ENCODE measurements around the gene LYST. TPM values are rescaled to one million over a fixed set of nuclear protein-coding genes. Genes with fewer than 3 reads are reported as not detected.

LYST gene
- total RNA-seq, 1 experiment from 2014 or later: 4.8 TPM

DNA sequence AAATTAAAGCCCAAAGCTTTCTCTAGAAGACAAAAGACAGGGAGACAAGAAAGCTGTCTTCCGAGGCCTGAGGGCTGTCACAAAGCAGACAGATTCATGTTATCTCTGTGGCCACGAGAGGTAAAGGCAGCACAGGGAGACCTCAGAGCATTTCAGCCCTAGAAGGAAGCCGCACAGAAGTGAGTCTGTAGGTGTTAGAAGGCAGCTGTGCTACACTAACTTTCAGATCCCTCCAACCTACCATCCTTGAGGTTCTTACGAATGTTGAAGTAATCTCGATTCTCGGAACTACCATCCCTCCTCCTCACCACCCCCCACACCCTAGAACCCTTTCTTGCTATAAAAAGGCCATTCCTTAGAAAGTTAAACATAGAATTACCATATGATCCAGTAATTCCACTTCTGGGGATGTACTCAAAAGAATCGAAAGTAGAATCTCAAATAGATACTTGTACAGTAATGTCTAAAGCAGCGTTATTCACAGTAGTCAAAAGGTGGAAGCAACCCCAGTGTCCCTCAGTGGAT, 21.5 kb upstream of the LYST start:
- no TSS peak for BruUV-seq (replicated peaks)
- H3F3A ChIP-seq (ENCODE audit: low read length, unreplicated experiment): no peaks in the 10 kb centered on the region
- H3K27me3 ChIP-seq (ENCODE audit: low read length): no peaks in the 10 kb centered on the region
- TF ChIP-seq EZH2 (IDR thresholded peaks at IDR 0.05; ENCODE audit: low read length, unreplicated experiment) (no peak), EZH2phosphoT487 (IDR thresholded peaks at IDR 0.05; ENCODE audit: borderline replicate concordance, low read length) (no peak)
- TF ChIP-seq, protein P1, sequence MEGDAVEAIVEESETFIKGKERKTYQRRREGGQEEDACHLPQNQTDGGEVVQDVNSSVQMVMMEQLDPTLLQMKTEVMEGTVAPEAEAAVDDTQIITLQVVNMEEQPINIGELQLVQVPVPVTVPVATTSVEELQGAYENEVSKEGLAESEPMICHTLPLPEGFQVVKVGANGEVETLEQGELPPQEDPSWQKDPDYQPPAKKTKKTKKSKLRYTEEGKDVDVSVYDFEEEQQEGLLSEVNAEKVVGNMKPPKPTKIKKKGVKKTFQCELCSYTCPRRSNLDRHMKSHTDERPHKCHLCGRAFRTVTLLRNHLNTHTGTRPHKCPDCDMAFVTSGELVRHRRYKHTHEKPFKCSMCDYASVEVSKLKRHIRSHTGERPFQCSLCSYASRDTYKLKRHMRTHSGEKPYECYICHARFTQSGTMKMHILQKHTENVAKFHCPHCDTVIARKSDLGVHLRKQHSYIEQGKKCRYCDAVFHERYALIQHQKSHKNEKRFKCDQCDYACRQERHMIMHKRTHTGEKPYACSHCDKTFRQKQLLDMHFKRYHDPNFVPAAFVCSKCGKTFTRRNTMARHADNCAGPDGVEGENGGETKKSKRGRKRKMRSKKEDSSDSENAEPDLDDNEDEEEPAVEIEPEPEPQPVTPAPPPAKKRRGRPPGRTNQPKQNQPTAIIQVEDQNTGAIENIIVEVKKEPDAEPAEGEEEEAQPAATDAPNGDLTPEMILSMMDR (conservative IDR thresholded peaks at IDR 0.05; ENCODE audit: low read depth, low read length): no peak
- H3K79me2 ChIP-seq (ENCODE audit: low read length): no peaks in the 10 kb centered on the region
- intact Hi-C loops (cut with micrococcal nuclease): no loop called here
- H3K27ac ChIP-seq (ENCODE audit: low read length): no peak overlapping the region
- no peaks in the 10 kb centered on the region for H3K9me3 ChIP-seq (ENCODE audit: low read length)
- ATAC-seq (no peak), DNase-seq (no peak)
- POLR2A ChIA-PET (ENCODE audit: unreplicated experiment): no interaction called here
- H3K9ac ChIP-seq (ENCODE audit: low read length): no peak overlapping the region
- CTCF ChIA-PET: no interaction called here
- peaks cover 9% of the 10 kb centered on the region for H3K4me1 ChIP-seq (ENCODE audit: insufficient read depth, low read length)
- H3K4me3 ChIP-seq (ENCODE audit: low read length): no peak overlapping the region
- no peak overlapping the region for H2AFZ ChIP-seq (ENCODE audit: low read length)
- no peaks in the 10 kb centered on the region for H4K20me1 ChIP-seq (ENCODE audit: low read length)
- no peaks in the 10 kb centered on the region for H3K36me3 ChIP-seq (ENCODE audit: low read depth, low read length)
- H3K4me2 ChIP-seq (ENCODE audit: low read length): no peak overlapping the region
- H3K9me2 ChIP-seq (replicated peaks; ENCODE audit: low read length): no peaks in the 10 kb centered on the region

DNA sequence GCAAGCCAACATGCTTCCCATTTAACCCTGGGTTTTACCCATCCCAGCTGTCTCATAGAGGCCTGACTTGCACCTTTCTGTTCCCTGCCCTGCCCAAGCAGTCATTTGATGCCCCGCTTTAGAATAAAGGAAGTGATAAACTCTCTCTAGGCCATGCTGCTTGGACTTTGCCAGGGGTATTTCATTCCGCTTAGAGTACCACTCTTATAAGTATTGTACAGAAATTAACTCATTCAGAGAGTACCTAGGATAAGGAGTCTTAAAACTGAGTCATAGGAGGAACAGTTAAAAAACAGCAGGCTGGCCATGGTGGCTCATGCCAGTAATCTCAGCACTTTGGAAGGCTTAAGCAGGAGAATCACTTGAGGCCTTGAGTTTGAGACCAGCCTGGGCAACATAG, 21.0 kb upstream of the LYST start:
- DNase-seq: no peak
- no peak overlapping the region for H2AFZ ChIP-seq (ENCODE audit: low read length)
- H3K9me2 ChIP-seq (replicated peaks; ENCODE audit: low read length): no peaks in the 10 kb centered on the region
- no peaks in the 10 kb centered on the region for H3F3A ChIP-seq (ENCODE audit: low read length, unreplicated experiment)
- no peaks in the 10 kb centered on the region for H4K20me1 ChIP-seq (ENCODE audit: low read length)
- no peak for TF ChIP-seq EZH2phosphoT487 (IDR thresholded peaks at IDR 0.05; ENCODE audit: borderline replicate concordance, low read length)
- TF ChIP-seq, protein P1 (conservative IDR thresholded peaks at IDR 0.05; ENCODE audit: low read depth, low read length): no peak
- no peak for TF ChIP-seq EZH2 (IDR thresholded peaks at IDR 0.05; ENCODE audit: low read length, unreplicated experiment)
- H3K4me1 ChIP-seq (ENCODE audit: insufficient read depth, low read length): peaks cover 14% of the 10 kb centered on the region
- no peaks in the 10 kb centered on the region for H3K9me3 ChIP-seq (ENCODE audit: low read length)
- H3K79me2 ChIP-seq (ENCODE audit: low read length): no peaks in the 10 kb centered on the region
- BruUV-seq (replicated peaks): no TSS peak
- ChIA-PET CTCF (no interaction called here), POLR2A (ENCODE audit: unreplicated experiment) (no interaction called here)
- ATAC-seq: no peak
- H3K27me3 ChIP-seq (ENCODE audit: low read length): no peaks in the 10 kb centered on the region
- no peak overlapping the region for H3K9ac ChIP-seq (ENCODE audit: low read length)
- intact Hi-C loops (cut with micrococcal nuclease): no loop called here
- no peak overlapping the region for H3K27ac ChIP-seq (ENCODE audit: low read length)
- H3K36me3 ChIP-seq (ENCODE audit: low read depth, low read length): no peaks in the 10 kb centered on the region
- H3K4me3 ChIP-seq (ENCODE audit: low read length): no peak overlapping the region
- H3K4me2 ChIP-seq (ENCODE audit: low read length): no peak overlapping the region

DNA sequence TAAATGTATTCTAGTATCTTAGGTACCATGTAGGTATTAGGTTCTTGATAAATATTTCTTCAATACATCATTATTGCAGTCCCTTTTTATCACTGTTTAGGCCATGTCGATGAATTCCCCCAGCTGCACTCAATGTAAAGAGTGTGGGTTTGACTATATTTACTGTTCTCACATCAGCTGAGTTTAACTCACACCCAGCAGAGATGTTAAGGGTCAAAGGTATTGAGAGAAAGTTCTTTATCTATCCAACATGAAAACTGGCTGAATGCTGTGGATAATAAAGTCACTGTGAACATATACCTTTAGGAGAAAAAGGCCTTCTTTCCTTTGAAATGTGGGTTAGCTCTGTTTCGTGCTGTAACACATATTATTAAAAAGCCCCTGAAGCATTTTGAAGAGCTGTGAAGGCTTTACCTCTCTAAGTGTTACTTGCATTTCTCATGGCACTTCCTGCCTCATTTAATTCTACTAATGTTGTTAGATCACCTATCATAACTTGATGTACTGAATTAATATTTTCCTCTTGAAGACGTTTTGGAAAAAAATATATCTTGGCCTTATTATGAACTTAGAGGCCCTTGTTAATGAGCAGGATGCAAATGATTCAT, 19.1 kb upstream of the LYST start:
- ChIA-PET CTCF (no interaction called here), POLR2A (ENCODE audit: unreplicated experiment) (no interaction called here)
- Histone ChIP-seq H2AFZ (ENCODE audit: low read length) (no peak overlapping the region), H3K4me3 (ENCODE audit: low read length) (no peak overlapping the region), H3K4me1 (ENCODE audit: insufficient read depth, low read length) (peaks cover 15% of the 10 kb centered on the region), H3K27me3 (ENCODE audit: low read length) (no peaks in the 10 kb centered on the region), H4K20me1 (ENCODE audit: low read length) (no peaks in the 10 kb centered on the region), H3K9me2 (replicated peaks; ENCODE audit: low read length) (no peaks in the 10 kb centered on the region), H3K4me2 (ENCODE audit: low read length) (no peak overlapping the region), H3K9me3 (ENCODE audit: low read length) (no peaks in the 10 kb centered on the region), H3F3A (ENCODE audit: low read length, unreplicated experiment) (no peaks in the 10 kb centered on the region), H3K27ac (ENCODE audit: low read length) (no peak overlapping the region), H3K9ac (ENCODE audit: low read length) (no peak overlapping the region), H3K36me3 (ENCODE audit: low read depth, low read length) (no peaks in the 10 kb centered on the region), H3K79me2 (ENCODE audit: low read length) (no peaks in the 10 kb centered on the region)
- ATAC-seq: no peak
- TF ChIP-seq, protein P1 (conservative IDR thresholded peaks at IDR 0.05; ENCODE audit: low read depth, low read length): no peak
- TF ChIP-seq EZH2phosphoT487 (IDR thresholded peaks at IDR 0.05; ENCODE audit: borderline replicate concordance, low read length) (no peak), EZH2 (IDR thresholded peaks at IDR 0.05; ENCODE audit: low read length, unreplicated experiment) (no peak)
- no TSS peak for BruUV-seq (replicated peaks)
- intact Hi-C loops (cut with micrococcal nuclease): no loop called here
- DNase-seq: no peak
